HCT116 (cell line): ENCODE results near the gene TWSG1. TPM values are rescaled to one million over a fixed set of nuclear protein-coding genes. Genes with fewer than 3 reads are reported as not detected.

Experiments used
- ATAC-seq: fragments of 200-7000 bp; cut with Tn5 transposase; 2 replicates; pipeline ENCODE4 v1.9.1; 2020; ENCODE audit warnings: mild to moderate bottlenecking, moderate library complexity
- BruUV-seq: library from RNA; stranded (reverse); fragments of 400-500 nt; replicated peaks from 2 replicates; lab custom pipeline; 2021; lab: Mats Ljungman, UMichigan
- CTCF ChIA-PET: fragments of 300-600 bp; sonication (Branson Sonifier 250); formaldehyde crosslinking; loops from one replicate; lab custom pipeline; 2021; ENCODE audit warnings: antibody characterized with exemption; lab: Charles Lee
- POLR2A ChIA-PET: fragments of 300-600, 350-600 bp; sonication (Branson Sonifier 250); formaldehyde crosslinking; loops from one replicate; lab custom pipeline; 2021; ENCODE audit warnings: antibody characterized with exemption; lab: Charles Lee
- RAD21 ChIA-PET, 2 experiments: fragments of 300-600 bp; sonication (Branson Sonifier 250); formaldehyde crosslinking; loops; one replicate each; lab custom pipeline; 2023; ENCODE audit warnings: low total read pairs in 2 of 2; ENCODE audit not compliant: uncharacterized antibody in 2 of 2, unreplicated experiment in 2 of 2, low non-redundant PET in 1 of 2; lab: Charles Lee
- DNase-seq: peaks from one replicate; pipeline ENCODE4 v3.0.0-alpha.2; 2010; ENCODE audit warnings: low read depth, low spot score
- H2AFZ ChIP-seq: fragments of 200-600 bp; shearing (Covaris generic), sonication (generic); 2 replicates; pipeline ENCODE4 v1.6.1; 2017; ENCODE audit warnings: low read depth, mixed run types, mixed read lengths, antibody characterized with exemption, low read length; ENCODE audit not compliant: poor library complexity, severe bottlenecking
- H3K27ac ChIP-seq: 2 replicates; pipeline ENCODE4 v1.5.1; 2012; ENCODE audit warnings: low read depth, low read length
- H3K27me3 ChIP-seq: fragments of 200-600 bp; sonication (generic); 2 replicates; pipeline ENCODE4 v1.6.1; 2016; ENCODE audit warnings: mixed run types, low read length, mixed read lengths; ENCODE audit not compliant: insufficient read depth
- H3K36me3 ChIP-seq, 2 experiments: fragments of 200-500 bp in 1 of 2; fragments of 200-600 bp in 1 of 2; sonication (Bioruptor generic) in 1 of 2; sonication (generic) in 1 of 2; 2 replicates each; pipeline versions ENCODE4 v1.5.1 to v1.6.1; 2014 to 2016; ENCODE audit warnings: low read length in 2 of 2, inconsistent platforms in 1 of 2, mixed read lengths in 1 of 2, mixed run types in 1 of 2; ENCODE audit not compliant: insufficient read depth in 2 of 2, control insufficient read depth in 1 of 2
- H3K4me1 ChIP-seq, 2 experiments: fragments of 200-600 bp in 1 of 2; sonication (generic) in 1 of 2; 2 replicates each; pipeline versions ENCODE4 v1.5.1 to v1.6.1; 2012 to 2017; ENCODE audit warnings: low read length in 2 of 2, inconsistent platforms in 1 of 2, mild to moderate bottlenecking in 1 of 2, mixed read lengths in 1 of 2, mixed run types in 1 of 2, moderate library complexity in 1 of 2; ENCODE audit not compliant: insufficient read depth in 2 of 2, control insufficient read depth in 1 of 2
- H3K4me2 ChIP-seq: fragments of 200-600 bp; sonication (generic); 2 replicates; pipeline ENCODE4 v1.6.1; 2017; ENCODE audit warnings: mixed run types, low read length, mixed read lengths
- H3K4me3 ChIP-seq, 2 experiments: fragments of 200-600 bp in 1 of 2; sonication (generic) in 1 of 2; replicated peaks in 1 of 2; 2 replicates each; pipeline ENCODE4 v1.5.1; 2011 to 2016; ENCODE audit warnings: low read length in 2 of 2, control low read depth in 1 of 2, low read depth in 1 of 2, mild to moderate bottlenecking in 1 of 2, mixed read lengths in 1 of 2, mixed run types in 1 of 2
- H3K79me2 ChIP-seq: fragments of 200-600 bp; sonication (generic); 2 replicates; pipeline ENCODE4 v1.6.1; 2017; ENCODE audit warnings: mild to moderate bottlenecking, mixed run types, low read length, moderate library complexity, mixed read lengths; ENCODE audit not compliant: insufficient read depth
- H3K9ac ChIP-seq: fragments of 200-600 bp; sonication (generic); 2 replicates; pipeline ENCODE4 v1.6.1; 2016; ENCODE audit warnings: low read length, mixed read lengths
- H3K9me2 ChIP-seq: fragments of 200-600 bp; sonication (generic), shearing (Covaris generic); 2 replicates; pipeline ENCODE4 v1.6.1; 2017; ENCODE audit warnings: mixed run types, mild to moderate bottlenecking, moderate library complexity; ENCODE audit not compliant: insufficient read depth
- H3K9me3 ChIP-seq, 2 experiments: fragments of 200-500 bp in 1 of 2; fragments of 200-600 bp in 1 of 2; sonication (Bioruptor generic) in 1 of 2; sonication (generic) in 1 of 2; 2 replicates each; pipeline ENCODE4 v1.6.1; 2014 to 2017; ENCODE audit warnings: low read length in 2 of 2, mixed read lengths in 2 of 2, inconsistent platforms in 1 of 2, low read depth in 1 of 2, mild to moderate bottlenecking in 1 of 2, mixed run types in 1 of 2, moderate library complexity in 1 of 2; ENCODE audit not compliant: control insufficient read depth in 1 of 2, insufficient read depth in 1 of 2
- H4K20me1 ChIP-seq: fragments of 200-600 bp; sonication (generic), shearing (Covaris generic); 2 replicates; pipeline ENCODE4 v1.6.1; 2017; ENCODE audit warnings: mixed run types, mild to moderate bottlenecking, moderate library complexity; ENCODE audit not compliant: insufficient read depth
- CBX3 ChIP-seq: IDR thresholded peaks from 2 replicates; pipeline ENCODE4 v1.6.1; 2012; ENCODE audit warnings: low read depth
- CEBPB ChIP-seq: IDR thresholded peaks from 2 replicates; pipeline ENCODE4 v1.6.1; 2012; ENCODE audit warnings: low read depth
- ELF1 ChIP-seq: IDR thresholded peaks from 2 replicates; pipeline ENCODE4 v1.6.1; 2012; ENCODE audit warnings: low read depth, borderline replicate concordance
- EZH2 ChIP-seq: fragments of 200-600 bp; sonication (generic); IDR thresholded peaks from 2 replicates; pipeline ENCODE4 v1.6.1; 2017; ENCODE audit warnings: antibody characterized with exemption, mixed run types
- EZH2phosphoT487 ChIP-seq: fragments of 200-600 bp; IDR thresholded peaks from 2 replicates; pipeline ENCODE4 v1.6.1; 2018; ENCODE audit warnings: antibody characterized with exemption, borderline replicate concordance
- FOSL1 ChIP-seq: IDR thresholded peaks from 2 replicates; pipeline ENCODE4 v1.6.1; 2012; ENCODE audit warnings: low read depth
- JUND ChIP-seq: IDR thresholded peaks from 2 replicates; pipeline ENCODE4 v1.6.1; 2012
- POLR2AphosphoS5 ChIP-seq: IDR thresholded peaks from 2 replicates; pipeline ENCODE4 v1.6.1; 2011; ENCODE audit warnings: mild to moderate bottlenecking, low read depth, low read length, moderate library complexity
- RAD21 ChIP-seq: IDR thresholded peaks from 2 replicates; pipeline ENCODE4 v1.6.1; 2012; ENCODE audit warnings: low read depth, mild to moderate bottlenecking
- REST ChIP-seq: IDR thresholded peaks from 2 replicates; pipeline ENCODE4 v1.6.1; 2012; ENCODE audit warnings: low read depth
- SP1 ChIP-seq: IDR thresholded peaks from 2 replicates; pipeline ENCODE4 v1.6.1; 2012; ENCODE audit warnings: low read depth
- SRF ChIP-seq: IDR thresholded peaks from 2 replicates; pipeline ENCODE4 v1.6.1; 2012; ENCODE audit warnings: low read depth
- YY1 ChIP-seq: IDR thresholded peaks from 2 replicates; pipeline ENCODE4 v1.6.1; 2011; ENCODE audit warnings: low read length, low read depth, moderate library complexity, mild to moderate bottlenecking; ENCODE audit not compliant: insufficient replicate concordance; ENCODE audit errors: extremely low read depth
- ZBTB33 ChIP-seq: IDR thresholded peaks from 2 replicates; pipeline ENCODE4 v1.6.1; 2011; ENCODE audit warnings: mild to moderate bottlenecking, low read length, moderate library complexity; ENCODE audit not compliant: insufficient replicate concordance; ENCODE audit errors: extremely low read depth
- intact Hi-C: fragments of 100-400 bp; cut with micrococcal nuclease; formaldehyde crosslinking; loops from 2 replicates; pipeline ENCODE4 v1.10.0; 2022
- total RNA-seq: library from RNA; stranded (reverse); gene quantifications from one replicate; pipeline ENCODE4 v1.2.1, GENCODE V29; 2021; ENCODE audit not compliant: unreplicated experiment

The TWSG1 gene
- total RNA-seq, 1 experiment from 2014 or later: 35.7 TPM

GRCh38 chr18:9359796-9360195 is 25.2 kb downstream of the TWSG1 start:
- no peak for ATAC-seq

More at GRCh38 chr18:9359796-9360195, 25.2 kb downstream of the TWSG1 start:
- H3K4me2 ChIP-seq: no peak overlapping the region
- CTCF ChIA-PET: no interaction called here
- no peaks in the 10 kb centered on the region for H4K20me1 ChIP-seq
- POLR2A ChIA-PET: no interaction called here
- RAD21 ChIA-PET: no interaction called here
- no peaks in the 10 kb centered on the region for H3K79me2 ChIP-seq
- intact Hi-C loops: loop anchor here (5.0 kb wide), 1 partner anchor 118 kb away; the partner anchor contains the start of gene RALBP1
- H3K4me1 ChIP-seq: peaks cover 21 to 34% of the 10 kb centered on the region in 2 experiments
- no peak overlapping the region for H3K4me3 ChIP-seq
- H3K27me3 ChIP-seq: no peaks in the 10 kb centered on the region
- H3K9ac ChIP-seq: no peak overlapping the region
- no peaks in the 10 kb centered on the region for H3K9me3 ChIP-seq
- TF ChIP-seq RAD21: no peak
- no peak for TF ChIP-seq FOSL1
- TF ChIP-seq ELF1: no peak
- TF ChIP-seq REST: no peak
- TF ChIP-seq SRF: no peak
- no peak for TF ChIP-seq CEBPB
- TF ChIP-seq JUND: no peak
- TF ChIP-seq SP1: no peak
- no peak for TF ChIP-seq YY1
- no peak for TF ChIP-seq CBX3
- no peak for TF ChIP-seq POLR2AphosphoS5
- TF ChIP-seq EZH2: no peak
- no peak for TF ChIP-seq ZBTB33
- TF ChIP-seq EZH2phosphoT487: no peak
- no peaks in the 10 kb centered on the region for H3K9me2 ChIP-seq
- no peak overlapping the region for H2AFZ ChIP-seq
- BruUV-seq: no TSS peak
- H3K27ac ChIP-seq: no peak overlapping the region
- H3K36me3 ChIP-seq: no peaks in the 10 kb centered on the region
- no peak for DNase-seq
